Upper lobe of left lung (tissue), 6 donors: ENCODE results near the gene PRODH. TPM values are rescaled to one million over a fixed set of nuclear protein-coding genes. Genes with fewer than 3 reads are reported as not detected.
"Not testable (repeated sequence)": the region's sequence is repeated elsewhere in the genome, so short reads cannot be mapped to it uniquely, and the experiment has no call there.

Source experiments
- ATAC-seq, 2 donors: fragments of 200-7000 bp; cut with Tn5 transposase; one replicate each; pipeline ENCODE4 v1.9.1; 2022; ENCODE audit warnings: mild to moderate bottlenecking in 2 of 2, moderate library complexity in 2 of 2; ENCODE audit not compliant: low FRiP score in 2 of 2
- DNase-seq, 2 donors: peaks; one replicate each; pipeline ENCODE4 v3.0.0-alpha.2; 2019 to 2020
- H3K27ac ChIP-seq, 4 donors: fragments of 200-600 bp; sonication (generic); one replicate each; pipeline ENCODE4 v1.5.1; 2016 to 2019
- H3K27me3 ChIP-seq, 4 donors: fragments of 200-600 bp; sonication (generic); one replicate each; pipeline ENCODE4 v1.5.1; 2017 to 2019
- H3K36me3 ChIP-seq, 4 donors: fragments of 200-600 bp; sonication (generic); one replicate each; pipeline ENCODE4 v1.5.1; 2016 to 2019
- H3K4me1 ChIP-seq, 4 donors: fragments of 200-600 bp; sonication (generic); one replicate each; pipeline ENCODE4 v1.5.1; 2018 to 2019
- H3K4me3 ChIP-seq, 4 donors: fragments of 200-600 bp; sonication (generic); one replicate each; pipeline ENCODE4 v1.5.1; 2017 to 2019; ENCODE audit warnings: mild to moderate bottlenecking in 2 of 4, moderate library complexity in 1 of 4
- H3K9me3 ChIP-seq, 4 donors: fragments of 200-600 bp; sonication (generic); one replicate each; pipeline ENCODE4 v1.5.1; 2018 to 2019
- EP300 ChIP-seq, 4 donors: sonication (generic); formaldehyde crosslinking; IDR thresholded peaks; one replicate each; pipeline ENCODE4 v1.5.1; 2017; ENCODE audit warnings: antibody characterized with exemption in 4 of 4, control low read depth in 2 of 4
- POLR2A ChIP-seq, 4 donors: fragments of 450-650 bp; IDR thresholded peaks; one replicate each; pipeline ENCODE4 v1.5.1; 2016 to 2017; ENCODE audit warnings: antibody characterized with exemption in 4 of 4, mild to moderate bottlenecking in 2 of 4
- POLR2AphosphoS5 ChIP-seq, 2 donors: sonication (generic); formaldehyde crosslinking; IDR thresholded peaks; one replicate each; pipeline ENCODE4 v1.5.1; 2017; ENCODE audit warnings: antibody characterized with exemption in 2 of 2
- WGBS, 2 donors: methylation state at CpG; one replicate each; pipeline ENCODE4 v1.1.5; 2017 to 2018; 5-methylcytosine and 5-hydroxymethylcytosine counted together
- total RNA-seq, 6 donors: library from RNA; depleted of rRNA in 4 of 6; stranded (reverse); fragments of >200 nt in 4 of 6; gene quantifications; one replicate each; pipeline versions ENCODE4 v1.1.0 to v1.2.1, GENCODE V29; 2016 to 2021
- TF ChIP-seq, protein P1 (sequence below), 6 experiments: fragments of 450-650 bp in 4 of 6; fragments of 200-600 bp in 2 of 6; sonication (generic) in 2 of 6; IDR thresholded peaks; one replicate each; pipeline ENCODE4 v1.5.1; 2016 to 2019; ENCODE audit warnings: antibody characterized with exemption in 6 of 6
- donor health status: DM: no; HTN: no; CAD: no; lungs with moderate emphysema.
- donor health status: DM: no; HTN: yes; CAD: no; lungs with severe emphysema.

Gene PRODH
- total RNA-seq, 6 donors from 2014 or later, result 37.1 to 206 (median 91.1) TPM

- DNase-seq (no peak), ATAC-seq (no peak)
- WGBS, 2 donors, result 69% methylated on average over 18 of the region's 19 CpGs; no CpG with 5 or more reads in 1 of the 2 donors
- Histone ChIP-seq H3K4me3 (peak overlapping the region in 1 of 4 donors; percentile 56), H3K9me3 (no peaks in the 10 kb centered on the region), H3K4me1 (peaks cover 5 to 14% (median 7%) of the 10 kb centered on the region in 4 donors), H3K27ac (no peak overlapping the region), H3K36me3 (no peaks in the 10 kb centered on the region), H3K27me3 (peaks cover 0 to 13% (median 1%) of the 10 kb centered on the region in 4 donors)
- TF ChIP-seq, protein P1, sequence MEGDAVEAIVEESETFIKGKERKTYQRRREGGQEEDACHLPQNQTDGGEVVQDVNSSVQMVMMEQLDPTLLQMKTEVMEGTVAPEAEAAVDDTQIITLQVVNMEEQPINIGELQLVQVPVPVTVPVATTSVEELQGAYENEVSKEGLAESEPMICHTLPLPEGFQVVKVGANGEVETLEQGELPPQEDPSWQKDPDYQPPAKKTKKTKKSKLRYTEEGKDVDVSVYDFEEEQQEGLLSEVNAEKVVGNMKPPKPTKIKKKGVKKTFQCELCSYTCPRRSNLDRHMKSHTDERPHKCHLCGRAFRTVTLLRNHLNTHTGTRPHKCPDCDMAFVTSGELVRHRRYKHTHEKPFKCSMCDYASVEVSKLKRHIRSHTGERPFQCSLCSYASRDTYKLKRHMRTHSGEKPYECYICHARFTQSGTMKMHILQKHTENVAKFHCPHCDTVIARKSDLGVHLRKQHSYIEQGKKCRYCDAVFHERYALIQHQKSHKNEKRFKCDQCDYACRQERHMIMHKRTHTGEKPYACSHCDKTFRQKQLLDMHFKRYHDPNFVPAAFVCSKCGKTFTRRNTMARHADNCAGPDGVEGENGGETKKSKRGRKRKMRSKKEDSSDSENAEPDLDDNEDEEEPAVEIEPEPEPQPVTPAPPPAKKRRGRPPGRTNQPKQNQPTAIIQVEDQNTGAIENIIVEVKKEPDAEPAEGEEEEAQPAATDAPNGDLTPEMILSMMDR (IDR thresholded peaks at IDR 0.05), result no peak
- TF ChIP-seq EP300 (IDR thresholded peaks at IDR 0.05) (no peak), POLR2AphosphoS5 (IDR thresholded peaks at IDR 0.05) (no peak), POLR2A (IDR thresholded peaks at IDR 0.05) (no peak)
Observed at GRCh38 chr22:18971321-18971751, 35.2 kb upstream of the PRODH start.

- Histone ChIP-seq H3K27me3 (peaks cover 0 to 13% (median 1%) of the 10 kb centered on the region in 4 donors), H3K9me3 (no peaks in the 10 kb centered on the region), H3K4me3 (peak overlapping the region in 3 of 4 donors; percentile 40 to 57 (median 56)), H3K36me3 (no peaks in the 10 kb centered on the region), H3K4me1 (peaks cover 5 to 14% (median 7%) of the 10 kb centered on the region in 4 donors), H3K27ac (no peak overlapping the region)
- TF ChIP-seq EP300 (IDR thresholded peaks at IDR 0.05) (no peak), POLR2AphosphoS5 (IDR thresholded peaks at IDR 0.05) (no peak), POLR2A (IDR thresholded peaks at IDR 0.05) (no peak)
- TF ChIP-seq, protein P1 (IDR thresholded peaks at IDR 0.05), result no peak
- DNase-seq (no peak), ATAC-seq (no peak)
- WGBS, 2 donors, result 4% methylated on average over 28 of the region's 28 CpGs; no CpG with 5 or more reads in 1 of the 2 donors
Observed at GRCh38 chr22:18970948-18971315, 34.8 kb upstream of the PRODH start.

GRCh38 chr22:18970176-18970947 lies 34.3 kb upstream of the PRODH start:
- Histone ChIP-seq H3K36me3 (no peaks in the 10 kb centered on the region), H3K9me3 (no peaks in the 10 kb centered on the region), H3K27me3 (peaks cover 0 to 13% (median 1%) of the 10 kb centered on the region in 4 donors), H3K4me3 (peak overlapping the region; percentile 25 to 57 (median 48)), H3K4me1 (peaks cover 5 to 14% (median 7%) of the 10 kb centered on the region in 4 donors), H3K27ac (no peak overlapping the region)
- 3% methylated on average over 29 of the region's 94 CpGs; no CpG with 5 or more reads in 1 of the 2 donors for WGBS, 2 donors
- DNase-seq (peak in 1 of 2 donors; percentile 87), ATAC-seq (no peak)
- TF ChIP-seq EP300 (IDR thresholded peaks at IDR 0.05) (no peak), POLR2AphosphoS5 (IDR thresholded peaks at IDR 0.05) (no peak), POLR2A (IDR thresholded peaks at IDR 0.05) (no peak)
- TF ChIP-seq, protein P1 (IDR thresholded peaks at IDR 0.05), result peak in 1 of 6 experiments; percentile 27

GRCh38 chr22:18969158-18969942 lies 33.3 kb upstream of the PRODH start:
- not testable (repeated sequence) for ATAC-seq, H3K4me3 ChIP-seq, H3K27ac ChIP-seq, H3K9me3 ChIP-seq, H3K36me3 ChIP-seq
- peaks cover 5 to 14% (median 7%) of the 10 kb centered on the region in 4 donors for H3K4me1 ChIP-seq
- peak in 1 of 2 donors; percentile 60 for DNase-seq
- peaks cover 0 to 13% (median 1%) of the 10 kb centered on the region in 4 donors for H3K27me3 ChIP-seq
- WGBS, 2 donors, result 71 to 82% methylated on average over 3 to 14 of the region's 14 CpGs
